IPS-20b (cell line): Measurements from ENCODE around the gene ARID2.

Source experiments
- H3K27ac ChIP-seq: one replicate; pipeline ENCODE4 v1.5.1; 2013; ENCODE audit warnings: low read length
- H3K27me3 ChIP-seq: 2 replicates; pipeline ENCODE4 v1.6.1; 2013; ENCODE audit warnings: mild to moderate bottlenecking, low read length, inconsistent platforms; ENCODE audit not compliant: insufficient read depth
- H3K36me3 ChIP-seq: 2 replicates; pipeline ENCODE4 v1.6.1; 2013; ENCODE audit warnings: low read depth, mild to moderate bottlenecking, inconsistent platforms, low read length, moderate library complexity; ENCODE audit not compliant: insufficient read depth
- H3K4me1 ChIP-seq: 2 replicates; pipeline ENCODE4 v1.6.1; 2013; ENCODE audit warnings: mild to moderate bottlenecking, control low read depth, inconsistent platforms, low read length, moderate library complexity; ENCODE audit not compliant: insufficient read depth
- H3K4me3 ChIP-seq: 2 replicates; pipeline ENCODE4 v1.5.1; 2013; ENCODE audit warnings: mild to moderate bottlenecking, low read length, inconsistent platforms
- H3K9ac ChIP-seq: 2 replicates; pipeline ENCODE4 v1.6.1; 2013; ENCODE audit warnings: low read depth, mild to moderate bottlenecking, inconsistent platforms, low read length, moderate library complexity
- H3K9me3 ChIP-seq: 2 replicates; pipeline ENCODE4 v1.6.1; 2013; ENCODE audit warnings: mild to moderate bottlenecking, low read depth, low read length, inconsistent platforms; ENCODE audit not compliant: insufficient read depth

ARID2 gene

GRCh38 chr12:45703942-45704341 is 25.6 kb upstream of the ARID2 start:
- Histone ChIP-seq H3K9ac (no peak overlapping the region), H3K4me3 (no peak overlapping the region), H3K27ac (no peak overlapping the region), H3K4me1 (no peaks in the 10 kb centered on the region), H3K9me3 (peaks cover 7% of the 10 kb centered on the region; the same call in 1 of the 2 replicates), H3K36me3 (no peaks in the 10 kb centered on the region), H3K27me3 (no peaks in the 10 kb centered on the region)

GRCh38 chr12:45704968-45705367 is 24.5 kb upstream of the ARID2 start:
- Histone ChIP-seq H3K27me3 (no peaks in the 10 kb centered on the region), H3K9ac (no peak overlapping the region), H3K9me3 (peaks cover 7% of the 10 kb centered on the region; the same call in 1 of the 2 replicates), H3K36me3 (no peaks in the 10 kb centered on the region), H3K4me3 (no peak overlapping the region), H3K27ac (no peak overlapping the region), H3K4me1 (no peaks in the 10 kb centered on the region)

DNA sequence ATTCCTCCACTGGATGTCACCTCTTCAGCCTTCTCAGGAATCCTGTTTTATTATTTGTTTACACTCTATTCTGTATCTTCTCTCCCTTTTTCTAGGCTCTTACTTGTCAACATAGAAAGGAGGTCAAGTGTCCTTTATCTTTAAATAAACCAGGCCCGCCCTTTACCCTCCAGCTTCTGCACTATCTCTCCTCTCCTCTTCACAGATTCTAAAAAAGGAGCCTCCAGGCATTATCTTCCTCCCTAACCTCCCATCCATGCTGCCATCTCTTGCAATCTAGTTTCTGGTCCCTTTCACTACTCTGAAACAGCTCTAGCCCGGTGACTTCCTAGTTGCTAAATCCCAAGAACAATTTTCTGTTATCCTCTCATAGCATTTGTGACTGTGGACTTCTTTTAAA is 24.1 kb upstream of the ARID2 start:
- no peaks in the 10 kb centered on the region for H3K36me3 ChIP-seq
- H3K4me1 ChIP-seq: no peaks in the 10 kb centered on the region
- no peaks in the 10 kb centered on the region for H3K27me3 ChIP-seq
- H3K27ac ChIP-seq: no peak overlapping the region
- H3K9ac ChIP-seq: no peak overlapping the region
- H3K4me3 ChIP-seq: no peak overlapping the region
- H3K9me3 ChIP-seq: peaks cover 7% of the 10 kb centered on the region; the same call in 1 of the 2 replicates

- H3K27me3 ChIP-seq: no peaks in the 10 kb centered on the region
- H3K9ac ChIP-seq: no peak overlapping the region
- H3K27ac ChIP-seq: no peak overlapping the region
- H3K4me3 ChIP-seq: no peak overlapping the region
- H3K36me3 ChIP-seq: no peaks in the 10 kb centered on the region
- H3K9me3 ChIP-seq: no peaks in the 10 kb centered on the region
- no peaks in the 10 kb centered on the region for H3K4me1 ChIP-seq
Observed at GRCh38 chr12:45707241-45707857, 22.2 kb upstream of the ARID2 start.

DNA sequence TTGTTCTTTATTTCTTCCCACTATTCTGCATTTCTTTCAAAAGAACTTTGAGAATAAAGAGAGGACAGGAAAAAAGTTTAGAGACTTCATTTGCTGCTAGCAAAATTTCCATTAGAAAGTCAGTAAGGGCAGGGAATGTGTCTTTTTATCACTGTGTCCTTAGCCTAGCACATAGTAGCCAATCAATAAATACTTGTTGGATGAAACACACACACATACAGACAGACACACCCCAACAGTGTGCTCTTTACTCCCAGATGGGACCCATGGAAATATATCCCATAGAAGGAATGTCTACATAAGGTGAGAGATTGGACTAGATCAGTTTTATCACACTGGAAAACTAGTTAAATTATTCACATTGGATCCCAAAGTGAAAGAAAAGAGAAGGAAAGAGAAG is 21.1 kb upstream of the ARID2 start:
- H3K9me3 ChIP-seq: no peaks in the 10 kb centered on the region
- H3K36me3 ChIP-seq: no peaks in the 10 kb centered on the region
- H3K9ac ChIP-seq: no peak overlapping the region
- H3K27me3 ChIP-seq: no peaks in the 10 kb centered on the region
- no peaks in the 10 kb centered on the region for H3K4me1 ChIP-seq
- no peak overlapping the region for H3K4me3 ChIP-seq
- no peak overlapping the region for H3K27ac ChIP-seq

DNA sequence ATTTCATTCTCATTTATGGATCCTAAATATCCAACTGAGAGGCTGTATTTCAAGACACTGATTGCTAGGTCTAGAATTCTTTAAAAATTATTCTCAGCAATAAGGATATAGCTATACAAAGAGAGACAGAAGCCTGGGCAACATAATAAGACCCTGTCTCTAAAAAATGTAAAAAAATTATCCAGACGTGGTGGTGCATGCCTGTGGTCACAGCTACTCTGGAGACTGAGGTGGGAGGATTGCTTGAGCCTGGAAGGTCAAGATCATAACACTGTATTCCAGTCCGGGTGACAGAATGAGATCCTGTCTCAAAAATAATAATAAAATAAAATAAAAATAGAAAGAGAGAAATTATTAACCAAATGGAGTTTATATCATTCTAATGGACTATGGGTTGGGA is 20.6 kb upstream of the ARID2 start:
- H3K4me3 ChIP-seq: no peak overlapping the region
- H3K27ac ChIP-seq: no peak overlapping the region
- no peaks in the 10 kb centered on the region for H3K9me3 ChIP-seq
- H3K9ac ChIP-seq: no peak overlapping the region
- no peaks in the 10 kb centered on the region for H3K27me3 ChIP-seq
- H3K4me1 ChIP-seq: no peaks in the 10 kb centered on the region
- H3K36me3 ChIP-seq: no peaks in the 10 kb centered on the region

- Histone ChIP-seq H3K9me3 (no peaks in the 10 kb centered on the region), H3K4me1 (no peaks in the 10 kb centered on the region), H3K27ac (no peak overlapping the region), H3K4me3 (no peak overlapping the region), H3K36me3 (no peaks in the 10 kb centered on the region), H3K27me3 (no peaks in the 10 kb centered on the region), H3K9ac (no peak overlapping the region)
Observed at GRCh38 chr12:45712319-45712718, 17.2 kb upstream of the ARID2 start.

DNA sequence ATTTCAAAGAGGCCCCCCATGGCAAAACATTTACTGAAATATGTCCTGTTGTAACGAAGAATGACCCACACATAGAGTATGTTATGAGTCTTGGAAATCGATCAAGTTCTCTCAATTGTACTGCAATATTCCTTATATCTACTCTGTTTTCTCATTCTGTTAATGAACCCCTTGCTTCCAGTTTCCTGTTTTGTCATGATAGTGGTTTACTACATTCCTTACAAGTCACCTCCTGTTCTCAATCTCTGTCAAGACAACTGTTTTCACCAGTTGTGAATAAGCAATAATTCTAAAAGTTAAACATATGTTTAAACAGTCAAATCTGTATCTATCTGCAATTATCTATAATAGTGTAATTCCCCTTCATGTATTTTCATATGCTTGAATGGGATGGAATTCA is 16.4 kb upstream of the ARID2 start:
- H3K27me3 ChIP-seq: no peaks in the 10 kb centered on the region
- H3K9me3 ChIP-seq: no peaks in the 10 kb centered on the region
- H3K4me1 ChIP-seq: no peaks in the 10 kb centered on the region
- H3K9ac ChIP-seq: no peak overlapping the region
- H3K27ac ChIP-seq: no peak overlapping the region
- H3K36me3 ChIP-seq: no peaks in the 10 kb centered on the region
- no peak overlapping the region for H3K4me3 ChIP-seq

DNA sequence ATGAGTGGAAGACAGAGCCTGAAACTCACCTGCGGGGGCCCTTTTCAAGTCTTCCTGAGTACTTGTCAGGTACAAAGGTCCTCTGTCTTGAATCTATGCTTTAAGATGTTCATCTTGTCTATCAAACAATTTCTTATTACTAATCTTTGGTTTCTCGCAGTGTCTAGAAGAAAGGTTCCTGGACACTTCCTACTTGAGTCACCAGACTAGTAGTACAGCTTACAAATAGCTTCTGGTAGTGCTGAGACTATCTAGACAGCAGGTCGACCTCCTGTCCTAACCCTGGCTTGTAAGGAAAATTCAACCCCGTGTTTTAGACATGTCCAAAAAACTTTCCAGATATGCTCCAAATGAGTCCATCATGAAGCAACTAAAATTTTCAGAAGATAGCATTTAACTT is 11.2 kb upstream of the ARID2 start:
- Histone ChIP-seq H3K27ac (no peak overlapping the region), H3K36me3 (no peaks in the 10 kb centered on the region), H3K4me3 (no peak overlapping the region), H3K27me3 (no peaks in the 10 kb centered on the region), H3K4me1 (no peaks in the 10 kb centered on the region), H3K9ac (no peak overlapping the region), H3K9me3 (no peaks in the 10 kb centered on the region)

DNA sequence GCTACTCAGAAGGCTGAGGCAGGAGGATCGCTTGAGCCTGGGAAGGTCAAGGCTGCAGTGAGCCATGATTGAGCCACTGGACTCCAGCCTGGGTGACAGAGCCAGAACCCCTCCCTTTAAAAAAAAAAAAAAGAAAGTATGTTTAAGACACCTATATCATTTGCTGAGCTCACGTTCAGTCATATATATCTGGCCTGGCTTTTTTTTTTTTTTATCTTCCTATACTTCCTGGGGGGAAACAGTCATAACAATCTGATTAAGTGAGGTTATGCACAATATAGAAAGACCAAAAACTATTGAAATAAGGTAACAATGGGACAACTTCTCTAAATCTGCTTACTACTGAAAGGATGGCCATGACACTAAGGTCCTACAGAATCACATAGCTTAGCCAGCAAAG is 9.4 kb upstream of the ARID2 start:
- Histone ChIP-seq H3K36me3 (no peaks in the 10 kb centered on the region), H3K27ac (no peak overlapping the region), H3K4me3 (no peak overlapping the region), H3K9me3 (no peaks in the 10 kb centered on the region), H3K4me1 (peaks cover 2% of the 10 kb centered on the region; the same call in 1 of the 2 replicates), H3K9ac (no peak overlapping the region), H3K27me3 (no peaks in the 10 kb centered on the region)

GRCh38 chr12:45721369-45721768 is 8.1 kb upstream of the ARID2 start:
- Histone ChIP-seq H3K36me3 (no peaks in the 10 kb centered on the region), H3K9me3 (no peaks in the 10 kb centered on the region), H3K4me1 (peaks cover 4% of the 10 kb centered on the region; the same call in 1 of the 2 replicates), H3K27ac (no peak overlapping the region), H3K27me3 (no peaks in the 10 kb centered on the region), H3K9ac (no peak overlapping the region), H3K4me3 (no peak overlapping the region)

- no peaks in the 10 kb centered on the region for H3K36me3 ChIP-seq
- H3K4me1 ChIP-seq: peaks cover 4% of the 10 kb centered on the region; the same call in 1 of the 2 replicates
- no peak overlapping the region for H3K27ac ChIP-seq
- no peak overlapping the region for H3K9ac ChIP-seq
- H3K27me3 ChIP-seq: no peaks in the 10 kb centered on the region
- H3K9me3 ChIP-seq: no peaks in the 10 kb centered on the region
- no peak overlapping the region for H3K4me3 ChIP-seq
Observed at GRCh38 chr12:45721954-45722353, 7.6 kb upstream of the ARID2 start.
